ENCODE measurements around the gene MTG2. TPM values are rescaled to one million over a fixed set of nuclear protein-coding genes. Genes with fewer than 3 reads are reported as not detected.

The MTG2 gene
- total and polyA plus RNA-seq, 2 of the 13 experiments (the other 11 are each of a cell fraction or from before 2014, with no cell fraction given), result 20.4 to 37.8 TPM

GRCh38 chr20:62239278-62239879, 56.6 kb downstream of the MTG2 start (continued):
- TF ChIP-seq ZNF747 (CRISPR knock-in tag; IDR thresholded peaks at IDR 0.05; ENCODE audit: borderline replicate concordance), result 0 out of 2 replicates have a peak, but pooled peaks have one; percentile 49
- TF ChIP-seq BCL3 (CRISPR knock-in tag; IDR thresholded peaks at IDR 0.05), result 0 out of 2 replicates have a peak, but pooled peaks have one; percentile 59
- no peak for TF ChIP-seq ZNF382 (CRISPR knock-in tag; IDR thresholded peaks at IDR 0.05; ENCODE audit: borderline replicate concordance)
- TF ChIP-seq CSRNP1 (CRISPR knock-in tag; IDR thresholded peaks at IDR 0.05), result peak; percentile 52; the same call in 1 of the 2 replicates
- no peak for TF ChIP-seq EP300 (IDR thresholded peaks at IDR 0.05; ENCODE audit: low read depth in 2 of 2, low read length in 2 of 2)
- no peak for TF ChIP-seq EP300 (CRISPR knock-in tag; IDR thresholded peaks at IDR 0.05; ENCODE audit: borderline replicate concordance)
- TF ChIP-seq TRAFD1 (CRISPR knock-in tag; IDR thresholded peaks at IDR 0.05; ENCODE audit: borderline replicate concordance), result no peak
- TF ChIP-seq TOPORS (CRISPR knock-in tag; IDR thresholded peaks at IDR 0.05), result 0 out of 2 replicates have a peak, but pooled peaks have one; percentile 69
- TF ChIP-seq HNRNPH1 (optimal IDR thresholded peaks at IDR 0.05; ENCODE audit: low read depth, low read length), result no peak
- 0 out of 2 replicates have a peak, but pooled peaks have one; percentile 17 for TF ChIP-seq GATAD1 (CRISPR knock-in tag; IDR thresholded peaks at IDR 0.05)
- no peak for TF ChIP-seq CAMTA2 (CRISPR knock-in tag; IDR thresholded peaks at IDR 0.05; ENCODE audit: borderline replicate concordance)
- peak; percentile 37 for TF ChIP-seq PTBP1 (IDR thresholded peaks at IDR 0.05; ENCODE audit: low read depth, low read length, poor library complexity, severe bottlenecking)
- TF ChIP-seq ZNF333 (CRISPR knock-in tag; IDR thresholded peaks at IDR 0.05; ENCODE audit: borderline replicate concordance), result peak; percentile 18; the same call in 1 of the 2 replicates
- TF ChIP-seq ZNF777 (CRISPR knock-in tag; IDR thresholded peaks at IDR 0.05), result peak; percentile 40; the same call in 1 of the 2 replicates
- TF ChIP-seq ZNF616 (CRISPR knock-in tag; IDR thresholded peaks at IDR 0.05; ENCODE audit: low read depth), result no peak
- TF ChIP-seq ZNF546 (CRISPR knock-in tag; conservative IDR thresholded peaks at IDR 0.05), result no peak
- no peak for TF ChIP-seq JUND (CRISPR knock-in tag; IDR thresholded peaks at IDR 0.05)
- no peak for TF ChIP-seq TIGD3 (CRISPR knock-in tag; IDR thresholded peaks at IDR 0.05; ENCODE audit: borderline replicate concordance)
- TF ChIP-seq SAP130 (CRISPR knock-in tag; IDR thresholded peaks at IDR 0.05; ENCODE audit: low read depth), result peak; percentile 34
- no peak for TF ChIP-seq TBX3 (IDR thresholded peaks at IDR 0.05; ENCODE audit: borderline replicate concordance)
- TF ChIP-seq MXD1 (CRISPR knock-in tag; IDR thresholded peaks at IDR 0.05), result peak; percentile 24; the same call in 1 of the 2 replicates
- peak; percentile 39; the same call in 1 of the 2 replicates for TF ChIP-seq FOXO1 (CRISPR knock-in tag; IDR thresholded peaks at IDR 0.05)

Data from HepG2 (cell line).